HEK293T (cell line): ENCODE results near the gene ZNF101.

Experiments
- CTCF ChIA-PET: fragments of 350-600 bp; formaldehyde crosslinking; extraction: SDS; loops from one replicate; lab custom pipeline; 2021; ENCODE audit warnings: antibody characterized with exemption, inconsistent platforms; lab: Yijun Ruan, JAX
- POLR2A ChIA-PET: fragments of 350-600 bp; formaldehyde crosslinking; extraction: SDS; loops from one replicate; lab custom pipeline; 2020; ENCODE audit warnings: antibody characterized with exemption, inconsistent platforms; lab: Yijun Ruan, JAX
- DNase-seq: peaks from one replicate; pipeline ENCODE4 v3.0.0; 2012; ENCODE audit warnings: mixed read lengths; ENCODE audit errors: extremely low spot score
- ARNT ChIP-seq: fragments of 450-650 bp; IDR thresholded peaks from 2 replicates; pipeline ENCODE4 v1.6.1; 2017; ENCODE audit warnings: mild to moderate bottlenecking
- BHLHE40 ChIP-seq: fragments of 450-650 bp; IDR thresholded peaks from 2 replicates; pipeline ENCODE4 v1.6.1; 2016; ENCODE audit warnings: mild to moderate bottlenecking, moderate library complexity, borderline replicate concordance
- CTBP1 ChIP-seq: fragments of 450-650 bp; IDR thresholded peaks from 2 replicates; pipeline ENCODE4 v1.6.1; 2016; ENCODE audit warnings: borderline replicate concordance
- ELF4 ChIP-seq: fragments of 450-650 bp; IDR thresholded peaks from 2 replicates; pipeline ENCODE4 v1.6.1; 2017; ENCODE audit warnings: antibody characterized with exemption
- FOXA1 ChIP-seq: fragments of 450-650 bp; IDR thresholded peaks from 2 replicates; pipeline ENCODE4 v1.6.1; 2016; ENCODE audit warnings: mild to moderate bottlenecking
- FOXK2 ChIP-seq: fragments of 450-650 bp; IDR thresholded peaks from 2 replicates; pipeline ENCODE4 v1.6.1; 2016; ENCODE audit warnings: mild to moderate bottlenecking
- FOXM1 ChIP-seq: fragments of 450-650 bp; IDR thresholded peaks from 2 replicates; pipeline ENCODE4 v1.6.1; 2017; ENCODE audit warnings: mild to moderate bottlenecking, borderline replicate concordance
- HDGF ChIP-seq: fragments of 450-650 bp; IDR thresholded peaks from 2 replicates; pipeline ENCODE4 v1.6.1; 2017; ENCODE audit warnings: antibody characterized with exemption, borderline replicate concordance
- L3MBTL2 ChIP-seq: fragments of 450-650 bp; conservative IDR thresholded peaks from 2 replicates; pipeline ENCODE4 v1.6.1; 2016; ENCODE audit warnings: mild to moderate bottlenecking
- LEF1 ChIP-seq: fragments of 450-650 bp; IDR thresholded peaks from 2 replicates; pipeline ENCODE4 v1.6.1; 2017; ENCODE audit warnings: mild to moderate bottlenecking, borderline replicate concordance
- NFRKB ChIP-seq: fragments of 450-650 bp; IDR thresholded peaks from 2 replicates; pipeline ENCODE4 v1.6.1; 2016; ENCODE audit warnings: mild to moderate bottlenecking, moderate library complexity
- PKNOX1 ChIP-seq: fragments of 450-650 bp; IDR thresholded peaks from 2 replicates; pipeline ENCODE4 v1.6.1; 2016
- SP1 ChIP-seq: fragments of 450-650 bp; IDR thresholded peaks from 2 replicates; pipeline ENCODE4 v1.6.1; 2017
- SUZ12 ChIP-seq: fragments of 450-650 bp; IDR thresholded peaks from 2 replicates; pipeline ENCODE4 v1.6.1; 2016; ENCODE audit warnings: mild to moderate bottlenecking
- TARDBP ChIP-seq: fragments of 450-650 bp; IDR thresholded peaks from 2 replicates; pipeline ENCODE4 v1.6.1; 2016
- ZNF384 ChIP-seq: fragments of 450-650 bp; IDR thresholded peaks from 2 replicates; pipeline ENCODE4 v1.6.1; 2016

ZNF101 gene

GRCh38 chr19:19637186-19637522 is 31.5 kb upstream of the ZNF101 start:
- CTCF ChIA-PET: no interaction called here
- no peak for DNase-seq
- POLR2A ChIA-PET: no interaction called here
- no peak for TF ChIP-seq FOXA1
- no peak for TF ChIP-seq FOXK2
- no peak for TF ChIP-seq NFRKB
- TF ChIP-seq LEF1: no peak
- no peak for TF ChIP-seq FOXM1
- TF ChIP-seq ELF4: no peak
- TF ChIP-seq L3MBTL2: no peak
- TF ChIP-seq HDGF: no peak
- TF ChIP-seq CTBP1: no peak
- TF ChIP-seq SUZ12: no peak
- TF ChIP-seq TARDBP: no peak
- no peak for TF ChIP-seq BHLHE40

GRCh38 chr19:19637523-19638251 is 31.0 kb upstream of the ZNF101 start:
- DNase-seq: no peak
- ChIA-PET POLR2A (no interaction called here), CTCF (no interaction called here)
- TF ChIP-seq ZNF384 (no peak), NFRKB (no peak), L3MBTL2 (no peak), ARNT (no peak), FOXA1 (no peak), ELF4 (no peak), SP1 (no peak), TARDBP (no peak), BHLHE40 (no peak), LEF1 (no peak), HDGF (no peak), FOXK2 (no peak), FOXM1 (no peak), CTBP1 (no peak), PKNOX1 (no peak), SUZ12 (no peak)

GRCh38 chr19:19642506-19643157 is 26.0 kb upstream of the ZNF101 start:
- no peak for DNase-seq
- TF ChIP-seq L3MBTL2: no peak
- TF ChIP-seq PKNOX1: no peak
- no peak for TF ChIP-seq LEF1
- TF ChIP-seq BHLHE40: no peak
- TF ChIP-seq FOXK2: no peak
- TF ChIP-seq HDGF: no peak
- TF ChIP-seq NFRKB: no peak
- no peak for TF ChIP-seq FOXM1
- no peak for TF ChIP-seq ZNF384
- no peak for TF ChIP-seq FOXA1
- TF ChIP-seq TARDBP: no peak
- TF ChIP-seq ELF4: no peak
- no peak for TF ChIP-seq SUZ12
- no peak for TF ChIP-seq CTBP1
- no peak for TF ChIP-seq ARNT
- POLR2A ChIA-PET: no interaction called here
- CTCF ChIA-PET: no interaction called here

DNA sequence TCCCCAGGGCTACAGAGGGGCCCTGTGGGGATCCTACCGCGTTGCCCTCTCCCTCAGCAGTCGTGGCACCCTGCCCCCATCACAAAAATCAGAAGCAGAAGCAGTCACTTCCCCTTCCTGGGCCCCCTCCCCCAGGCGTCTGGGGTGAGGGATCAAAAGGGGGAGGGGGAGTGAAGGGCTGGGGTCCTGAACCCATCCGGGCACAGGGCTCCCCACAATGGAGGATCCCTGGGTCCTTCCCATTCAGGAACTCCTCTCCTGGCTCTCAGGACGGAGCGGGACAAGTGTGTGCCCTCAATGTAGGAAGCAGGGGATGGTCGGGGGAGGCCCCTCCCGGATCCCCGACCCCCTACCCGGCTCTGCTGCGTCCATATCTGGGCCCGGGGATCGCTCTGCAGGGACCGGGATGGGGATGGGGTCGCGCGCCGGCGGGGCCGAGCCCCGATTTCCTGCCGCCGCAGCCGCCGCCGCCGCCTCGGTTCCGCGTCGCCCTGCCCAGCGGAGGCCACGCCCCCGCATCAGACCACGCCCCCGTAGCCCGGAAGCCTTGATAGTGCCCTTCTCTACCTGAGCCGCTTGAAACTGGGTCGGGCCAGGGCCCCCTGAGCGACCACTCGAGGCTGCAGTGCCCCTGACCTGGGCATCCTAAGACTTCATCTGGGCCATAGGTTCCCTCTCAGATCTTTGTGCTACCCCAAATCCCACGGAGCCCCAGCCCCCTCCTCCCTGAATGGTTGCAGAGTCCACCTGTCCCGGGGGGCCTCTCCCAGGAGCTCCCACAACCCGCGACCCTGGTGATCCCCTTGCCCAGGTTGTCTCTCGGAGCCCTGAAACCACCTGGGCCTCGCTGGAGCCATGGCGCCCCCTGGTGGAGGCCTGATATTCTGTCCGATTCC is 25.2 kb upstream of the ZNF101 start, which contains the start of gene GMIP:
GMIP (minus strand) TSS at position 500 of the 896 bp plus-strand sequence; CDS start at position 372, 128 bp downstream.
- DNase-seq: peak; percentile 82
- ChIA-PET POLR2A (no interaction called here), CTCF (interaction anchor here (0.6 to 1.9 kb wide), 6 partner anchors 9 to 124 kb away, joined by 3 to 6 read pairs (median 4); no protein-coding TSS in a partner anchor)
- no peak for TF ChIP-seq SUZ12
- TF ChIP-seq SP1: no peak
- TF ChIP-seq ZNF384: no peak
- TF ChIP-seq PKNOX1: no peak
- no peak for TF ChIP-seq CTBP1
- TF ChIP-seq FOXM1: no peak
- no peak for TF ChIP-seq FOXA1
- no peak for TF ChIP-seq NFRKB
- TF ChIP-seq ARNT: no peak
- no peak for TF ChIP-seq FOXK2
- TF ChIP-seq BHLHE40: no peak
- TF ChIP-seq ELF4: no peak
- TF ChIP-seq L3MBTL2: no peak
- no peak for TF ChIP-seq TARDBP
- TF ChIP-seq LEF1: no peak
- no peak for TF ChIP-seq HDGF

DNA sequence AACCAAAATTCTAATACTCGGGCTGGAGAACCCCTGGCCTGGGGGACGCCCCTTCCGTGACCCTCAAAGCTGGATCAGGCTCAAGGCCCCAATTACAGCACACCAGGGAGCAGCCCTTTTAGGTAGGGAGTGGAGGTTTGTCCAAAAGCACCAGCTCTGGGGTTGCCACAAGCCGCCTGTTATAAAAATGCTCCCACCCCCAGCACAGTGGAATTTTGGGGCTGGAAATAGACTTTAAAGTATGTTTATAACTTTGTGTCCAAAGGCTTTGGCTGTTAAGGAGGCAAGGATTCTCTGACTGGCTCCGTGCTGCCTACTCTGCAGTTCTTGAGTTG is 24.6 kb upstream of the ZNF101 start:
- TF ChIP-seq FOXA1 (no peak), LEF1 (no peak), FOXM1 (no peak), NFRKB (no peak), FOXK2 (no peak), BHLHE40 (no peak), L3MBTL2 (no peak), CTBP1 (no peak), SP1 (no peak), ARNT (no peak), SUZ12 (no peak), HDGF (no peak)
- DNase-seq: no peak
- ChIA-PET POLR2A (no interaction called here), CTCF (interaction anchor here (0.7 to 1.9 kb wide), 5 partner anchors 8 to 114 kb away, joined by 3 to 6 read pairs (median 5); no protein-coding TSS in a partner anchor)
